T-cell (primary cell): ENCODE data around the gene TEX48. TPM values are rescaled to one million over a fixed set of nuclear protein-coding genes. Genes with fewer than 3 reads are reported as not detected.

Source experiments
- ATAC-seq, 4 experiments: fragments of 200-7000 bp in 3 of 4; fragments of 150-1000 bp in 1 of 4; cut with Tn5 transposase; replicated peaks in 1 of 4; 1 replicate in 3 of 4; 2 replicates in 1 of 4; pipeline ENCODE4 v1.10.0; 2021; ENCODE audit warnings: moderate library complexity in 3 of 4, mild to moderate bottlenecking in 2 of 4, moderate number of reproducible peaks in 1 of 4
- CTCF ChIA-PET, 2 donors: fragments of 300-600 bp; sonication (Branson Sonifier 250); formaldehyde crosslinking; loops; one replicate each; lab custom pipeline; 2022; ENCODE audit warnings: antibody characterized with exemption in 2 of 2; lab: Charles Lee
- POLR2A ChIA-PET, 2 donors: fragments of 300-600 bp; sonication (Branson Sonifier 250); formaldehyde crosslinking; loops; one replicate each; lab custom pipeline; 2022; ENCODE audit warnings: antibody characterized with exemption in 2 of 2; lab: Charles Lee
- DNase-seq, 35 experiments: peaks; one replicate each; pipeline versions ENCODE4 v3.0.0 to v3.0.0-alpha.2; 2013 to 2023
- H3K27ac ChIP-seq: one replicate; pipeline ENCODE4 v1.5.1; 2013; ENCODE audit warnings: low read length
- H3K27me3 ChIP-seq, 2 experiments: replicated peaks in 1 of 2; 1 replicate in 1 of 2; 2 replicates in 1 of 2; pipeline versions ENCODE4 v1.6.1 to v1.7.0; 2013; ENCODE audit warnings: low read length in 1 of 2, mixed read lengths in 1 of 2; ENCODE audit not compliant: control insufficient read depth in 2 of 2, insufficient read depth in 2 of 2; ENCODE audit errors: extremely low read depth in 1 of 2
- H3K36me3 ChIP-seq, 2 donors: 1 replicate in 1 of 2; 2 replicates in 1 of 2; pipeline versions ENCODE4 v1.6.1 to v1.7.0; 2013; ENCODE audit warnings: low read length in 1 of 2; ENCODE audit not compliant: control insufficient read depth in 2 of 2, insufficient read depth in 1 of 2; ENCODE audit errors: extremely low read depth in 1 of 2
- H3K4me1 ChIP-seq, 2 experiments: 1 replicate in 1 of 2; 2 replicates in 1 of 2; pipeline versions ENCODE4 v1.6.1 to v1.7.0; 2013; ENCODE audit warnings: low read length in 2 of 2, mixed read lengths in 1 of 2; ENCODE audit not compliant: insufficient read depth in 2 of 2, control insufficient read depth in 1 of 2; ENCODE audit errors: extremely low read depth in 1 of 2
- H3K4me3 ChIP-seq, 2 donors: 1 replicate in 1 of 2; 2 replicates in 1 of 2; pipeline versions ENCODE4 v1.5.1 to v1.7.0; 2013; ENCODE audit warnings: mild to moderate bottlenecking in 2 of 2, low read length in 1 of 2, moderate library complexity in 1 of 2; ENCODE audit not compliant: control insufficient read depth in 1 of 2; ENCODE audit errors: extremely low read depth in 1 of 2
- H3K9me3 ChIP-seq: 2 replicates; pipeline ENCODE4 v1.7.0; 2013
- H3K27ac Mint-ChIP-seq, 2 donors: one replicate each; pipeline ENCODE4 v1.8.0; 2020 to 2021; ENCODE audit warnings: mild to moderate bottlenecking in 2 of 2, mixed read lengths in 2 of 2
- H3K27me3 Mint-ChIP-seq, 2 donors: one replicate each; pipeline ENCODE4 v1.8.0; 2021 to 2022; ENCODE audit warnings: mixed read lengths in 2 of 2
- H3K36me3 Mint-ChIP-seq: one replicate; pipeline ENCODE4 v1.8.0; 2021; ENCODE audit warnings: mixed read lengths
- H3K4me1 Mint-ChIP-seq, 3 donors: one replicate each; pipeline ENCODE4 v1.8.0; 2020 to 2022; ENCODE audit warnings: mixed read lengths in 3 of 3, mild to moderate bottlenecking in 1 of 3
- H3K4me3 Mint-ChIP-seq, 3 donors: one replicate each; pipeline ENCODE4 v1.8.0; 2020 to 2022; ENCODE audit warnings: mild to moderate bottlenecking in 3 of 3, mixed read lengths in 3 of 3, moderate library complexity in 3 of 3
- H3K9me3 Mint-ChIP-seq, 3 donors: one replicate each; pipeline ENCODE4 v1.8.0; 2020 to 2022; ENCODE audit warnings: mixed read lengths in 3 of 3
- WGBS: methylation state at CpG from one replicate; pipeline ENCODE4 v1.1.5; 2013; ENCODE audit warnings: missing lambda C conversion rate; ENCODE audit not compliant: insufficient coverage; 5-methylcytosine and 5-hydroxymethylcytosine counted together
- total RNA-seq, 35 experiments: library from RNA in 6 of 35; stranded (reverse) in 6 of 35; fragments of 120-200 nt in 1 of 35; gene quantifications; one replicate each; pipeline versions ENCODE4 v1.2.1 to v1.2.4 and lab custom pipeline; 2013 to 2026

Gene TEX48
- total RNA-seq, 5 donors from 2014 or later (not counting 1 experiment from before 2014, with no cell fraction given): 0.51 TPM; not detected in 4

- no CpG with 5 or more reads among the region's 1 CpG for WGBS
- Histone ChIP-seq H3K36me3 (peaks cover 12 to 56% of the 10 kb centered on the region in 2 donors), H3K4me1 (no peaks in the 10 kb centered on the region), H3K27ac (no peak overlapping the region), H3K4me3 (no peak overlapping the region), H3K27me3 (no peaks in the 10 kb centered on the region), H3K9me3 (no peaks in the 10 kb centered on the region)
- H3K4me3 Mint-ChIP-seq: no peak overlapping the region
- H3K36me3 Mint-ChIP-seq: peaks cover 62% of the 10 kb centered on the region
- ATAC-seq (no peak), DNase-seq (no peak)
- H3K27ac Mint-ChIP-seq: peak overlapping the region in 1 of 2 donors; percentile 5
- no peaks in the 10 kb centered on the region for H3K4me1 Mint-ChIP-seq
- no peaks in the 10 kb centered on the region for H3K9me3 Mint-ChIP-seq
- ChIA-PET CTCF (no interaction called here), POLR2A (no interaction called here)
- H3K27me3 Mint-ChIP-seq: no peaks in the 10 kb centered on the region
Observed at GRCh38 chr9:114627553-114627952, 54.4 kb downstream of the TEX48 start.

- ATAC-seq (no peak), DNase-seq (no peak)
- Histone ChIP-seq H3K4me3 (no peak overlapping the region), H3K36me3 (peaks cover 6 to 51% of the 10 kb centered on the region in 2 donors), H3K27ac (no peak overlapping the region), H3K9me3 (no peaks in the 10 kb centered on the region), H3K27me3 (no peaks in the 10 kb centered on the region), H3K4me1 (no peaks in the 10 kb centered on the region)
- H3K36me3 Mint-ChIP-seq: peaks cover 63% of the 10 kb centered on the region
- H3K4me3 Mint-ChIP-seq: no peak overlapping the region
- H3K27me3 Mint-ChIP-seq: no peaks in the 10 kb centered on the region
- WGBS: 100% methylated on average over 3 of the region's 4 CpGs
- no peak overlapping the region for H3K27ac Mint-ChIP-seq
- POLR2A ChIA-PET: interaction anchor here in 1 of 2 donors (0.7 kb wide), 1 partner anchor 26 kb away, joined by 3 read pairs; no protein-coding TSS in a partner anchor
- peaks cover 3 to 5% (median 4%) of the 10 kb centered on the region in 3 donors for H3K4me1 Mint-ChIP-seq
- H3K9me3 Mint-ChIP-seq: no peaks in the 10 kb centered on the region
- CTCF ChIA-PET: no interaction called here
Observed at GRCh38 chr9:114626415-114627020, 55.5 kb downstream of the TEX48 start.

GRCh38 chr9:114624677-114625076 is 57.3 kb downstream of the TEX48 start:
- Mint-ChIP-seq H3K4me1 (peaks cover 4 to 10% (median 7%) of the 10 kb centered on the region in 3 donors), H3K27me3 (no peaks in the 10 kb centered on the region), H3K27ac (no peak overlapping the region), H3K9me3 (no peaks in the 10 kb centered on the region), H3K36me3 (peaks cover 54% of the 10 kb centered on the region), H3K4me3 (no peak overlapping the region)
- ATAC-seq (no peak), DNase-seq (no peak)
- CTCF ChIA-PET: interaction anchor here (0.7 kb wide), 2 partner anchors 207 to 234 kb away, joined by 3 read pairs; no protein-coding TSS in a partner anchor
- Histone ChIP-seq H3K4me1 (no peaks in the 10 kb centered on the region), H3K4me3 (no peak overlapping the region), H3K36me3 (peaks cover 2 to 35% of the 10 kb centered on the region in 2 donors), H3K27me3 (no peaks in the 10 kb centered on the region), H3K9me3 (no peaks in the 10 kb centered on the region), H3K27ac (no peak overlapping the region)
- WGBS: 94% methylated on average over 2 of the region's 2 CpGs
- POLR2A ChIA-PET: interaction anchor here in 1 of 2 donors (0.6 kb wide), 1 partner anchor 53 kb away, joined by 5 read pairs; no protein-coding TSS in a partner anchor

- 100% methylated on average over 1 of the region's 2 CpGs for WGBS
- no peaks in the 10 kb centered on the region for H3K27me3 ChIP-seq
- H3K36me3 ChIP-seq: peaks cover 0 to 14% of the 10 kb centered on the region in 2 donors
- no peak for DNase-seq
- no peak for ATAC-seq
- H3K27ac Mint-ChIP-seq: no peak overlapping the region
- peaks cover 0 to 5% of the 10 kb centered on the region in 2 experiments for H3K4me1 ChIP-seq
- H3K36me3 Mint-ChIP-seq: peaks cover 53% of the 10 kb centered on the region
- CTCF ChIA-PET: no interaction called here
- peaks cover 10 to 23% (median 15%) of the 10 kb centered on the region in 3 donors for H3K4me1 Mint-ChIP-seq
- no peaks in the 10 kb centered on the region for H3K27me3 Mint-ChIP-seq
- no peak overlapping the region for H3K4me3 ChIP-seq
- H3K4me3 Mint-ChIP-seq: no peak overlapping the region
- POLR2A ChIA-PET: interaction anchor here in 1 of 2 donors (0.6 kb wide), 1 partner anchor 51 kb away, joined by 5 read pairs; no protein-coding TSS in a partner anchor
- H3K9me3 Mint-ChIP-seq: no peaks in the 10 kb centered on the region
- no peaks in the 10 kb centered on the region for H3K9me3 ChIP-seq
- no peak overlapping the region for H3K27ac ChIP-seq
Observed at GRCh38 chr9:114621975-114622609, 59.9 kb downstream of the TEX48 start.

- 96% methylated on average over 7 of the region's 7 CpGs for WGBS
- Histone ChIP-seq H3K4me3 (no peak overlapping the region), H3K4me1 (peaks cover 0 to 10% of the 10 kb centered on the region in 2 experiments), H3K27me3 (no peaks in the 10 kb centered on the region), H3K36me3 (peaks cover 0 to 9% of the 10 kb centered on the region in 2 donors), H3K9me3 (no peaks in the 10 kb centered on the region), H3K27ac (no peak overlapping the region)
- H3K4me3 Mint-ChIP-seq: no peak overlapping the region
- ATAC-seq (no peak), DNase-seq (no peak)
- peaks cover 49% of the 10 kb centered on the region for H3K36me3 Mint-ChIP-seq
- peaks cover 16 to 29% (median 19%) of the 10 kb centered on the region in 3 donors for H3K4me1 Mint-ChIP-seq
- POLR2A ChIA-PET: interaction anchor here in 1 of 2 donors (0.6 kb wide), 1 partner anchor 50 kb away, joined by 5 read pairs; no protein-coding TSS in a partner anchor
- H3K27me3 Mint-ChIP-seq: no peaks in the 10 kb centered on the region
- no peaks in the 10 kb centered on the region for H3K9me3 Mint-ChIP-seq
- peak overlapping the region in 1 of 2 donors; percentile 9 for H3K27ac Mint-ChIP-seq
- CTCF ChIA-PET: interaction anchor here in 1 of 2 donors (1.4 kb wide), 1 partner anchor 30 kb away, joined by 4 read pairs; no protein-coding TSS in a partner anchor
Observed at GRCh38 chr9:114621561-114621960, 60.4 kb downstream of the TEX48 start.

- H3K4me1 ChIP-seq: peaks cover 0 to 12% of the 10 kb centered on the region in 2 experiments
- no peaks in the 10 kb centered on the region for H3K27me3 ChIP-seq
- no peaks in the 10 kb centered on the region for H3K9me3 Mint-ChIP-seq
- no peaks in the 10 kb centered on the region for H3K27me3 Mint-ChIP-seq
- H3K4me3 ChIP-seq: no peak overlapping the region
- DNase-seq (peak in 11 of 35 experiments; percentile 6 to 35 (median 21)), ATAC-seq (no peak)
- CTCF ChIA-PET: no interaction called here
- H3K4me1 Mint-ChIP-seq: peaks cover 28 to 43% (median 31%) of the 10 kb centered on the region in 3 donors
- POLR2A ChIA-PET: interaction anchor here in 1 of 2 donors (0.6 kb wide), 1 partner anchor 45 kb away, joined by 12 read pairs; no protein-coding TSS in a partner anchor
- 83% methylated on average over 9 of the region's 13 CpGs for WGBS
- peaks cover 44% of the 10 kb centered on the region for H3K36me3 Mint-ChIP-seq
- no peaks in the 10 kb centered on the region for H3K9me3 ChIP-seq
- H3K27ac Mint-ChIP-seq: peak overlapping the region; percentile 92 to 93
- peaks cover 0 to 8% of the 10 kb centered on the region in 2 donors for H3K36me3 ChIP-seq
- H3K4me3 Mint-ChIP-seq: peak overlapping the region; percentile 60 to 79 (median 68)
- no peak overlapping the region for H3K27ac ChIP-seq
Observed at GRCh38 chr9:114619191-114619761, 62.7 kb downstream of the TEX48 start.
